Measurements from ENCODE around the gene SLC24A4.

The SLC24A4 gene

DNA sequence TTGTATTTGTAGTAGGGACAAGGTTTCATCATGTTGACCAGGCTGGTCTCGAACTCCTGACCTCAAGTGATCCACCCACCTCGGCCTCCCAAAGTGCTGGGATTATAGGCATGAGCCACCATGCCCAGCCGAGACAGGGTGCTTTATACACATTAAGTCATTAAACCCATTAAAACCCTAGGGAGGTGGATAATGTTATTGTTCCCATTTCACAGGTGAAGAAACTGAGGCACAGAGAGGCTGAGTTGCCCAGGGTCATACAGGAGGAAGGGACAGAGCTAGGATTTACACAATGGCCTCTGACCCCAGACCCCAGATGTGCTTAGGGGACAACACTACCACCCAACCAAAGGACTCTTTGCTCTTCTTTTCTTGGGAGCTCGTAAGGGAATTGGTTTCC, 139.6 kb downstream of the SLC24A4 start:
- H3K36me3 ChIP-seq (ENCODE audit: control insufficient read depth, insufficient read depth, low read length) = no peaks in the 10 kb centered on the region
- H3K27me3 ChIP-seq (replicated peaks; ENCODE audit: control insufficient read depth, insufficient read depth, low read length) = no peaks in the 10 kb centered on the region
- TF ChIP-seq, protein P1, sequence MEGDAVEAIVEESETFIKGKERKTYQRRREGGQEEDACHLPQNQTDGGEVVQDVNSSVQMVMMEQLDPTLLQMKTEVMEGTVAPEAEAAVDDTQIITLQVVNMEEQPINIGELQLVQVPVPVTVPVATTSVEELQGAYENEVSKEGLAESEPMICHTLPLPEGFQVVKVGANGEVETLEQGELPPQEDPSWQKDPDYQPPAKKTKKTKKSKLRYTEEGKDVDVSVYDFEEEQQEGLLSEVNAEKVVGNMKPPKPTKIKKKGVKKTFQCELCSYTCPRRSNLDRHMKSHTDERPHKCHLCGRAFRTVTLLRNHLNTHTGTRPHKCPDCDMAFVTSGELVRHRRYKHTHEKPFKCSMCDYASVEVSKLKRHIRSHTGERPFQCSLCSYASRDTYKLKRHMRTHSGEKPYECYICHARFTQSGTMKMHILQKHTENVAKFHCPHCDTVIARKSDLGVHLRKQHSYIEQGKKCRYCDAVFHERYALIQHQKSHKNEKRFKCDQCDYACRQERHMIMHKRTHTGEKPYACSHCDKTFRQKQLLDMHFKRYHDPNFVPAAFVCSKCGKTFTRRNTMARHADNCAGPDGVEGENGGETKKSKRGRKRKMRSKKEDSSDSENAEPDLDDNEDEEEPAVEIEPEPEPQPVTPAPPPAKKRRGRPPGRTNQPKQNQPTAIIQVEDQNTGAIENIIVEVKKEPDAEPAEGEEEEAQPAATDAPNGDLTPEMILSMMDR (IDR thresholded peaks at IDR 0.05; ENCODE audit: insufficient read depth, low read length, poor library complexity, severe bottlenecking) = no peak
- no peak overlapping the region for H3K4me3 ChIP-seq (replicated peaks; ENCODE audit: low read depth, low read length)
- DNase-seq (ENCODE audit: extremely low read depth, insufficient read length) = no peak

GRCh38 chr14:92463141-92463540, 140.2 kb downstream of the SLC24A4 start:
- Histone ChIP-seq H3K4me3 (replicated peaks; ENCODE audit: low read depth, low read length) (no peak overlapping the region), H3K27me3 (replicated peaks; ENCODE audit: control insufficient read depth, insufficient read depth, low read length) (no peaks in the 10 kb centered on the region), H3K36me3 (ENCODE audit: control insufficient read depth, insufficient read depth, low read length) (no peaks in the 10 kb centered on the region)
- DNase-seq (ENCODE audit: extremely low read depth, insufficient read length) = no peak
- TF ChIP-seq, protein P1 (IDR thresholded peaks at IDR 0.05; ENCODE audit: insufficient read depth, low read length, poor library complexity, severe bottlenecking) = no peak

- no peak for DNase-seq (ENCODE audit: extremely low read depth, insufficient read length)
- Histone ChIP-seq H3K27me3 (replicated peaks; ENCODE audit: control insufficient read depth, insufficient read depth, low read length) (no peaks in the 10 kb centered on the region), H3K4me3 (replicated peaks; ENCODE audit: low read depth, low read length) (no peak overlapping the region), H3K36me3 (ENCODE audit: control insufficient read depth, insufficient read depth, low read length) (no peaks in the 10 kb centered on the region)
- TF ChIP-seq, protein P1 (IDR thresholded peaks at IDR 0.05; ENCODE audit: insufficient read depth, low read length, poor library complexity, severe bottlenecking) = no peak
Observed at GRCh38 chr14:92464156-92464555, 141.2 kb downstream of the SLC24A4 start.

DNA sequence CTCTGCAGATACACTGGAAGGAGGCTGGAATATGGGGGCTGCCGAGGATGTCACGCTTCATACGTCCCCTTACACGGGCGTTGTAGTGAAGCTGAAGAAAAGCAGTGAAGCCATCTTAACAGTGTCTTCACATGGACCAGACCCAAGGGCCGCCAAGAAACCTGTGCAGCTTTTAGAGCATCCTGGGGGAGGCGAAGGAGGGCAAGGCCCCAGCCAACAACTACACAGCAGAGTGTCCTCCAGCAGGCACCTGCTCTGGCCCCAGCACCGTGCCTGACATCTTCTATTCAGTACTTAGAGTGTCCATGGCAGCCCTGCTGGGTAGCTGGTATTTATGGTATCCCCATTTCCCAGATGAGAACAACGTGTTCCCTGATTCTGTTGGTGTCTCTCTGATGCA, 141.8 kb downstream of the SLC24A4 start:
- no peak overlapping the region for H3K4me3 ChIP-seq (replicated peaks; ENCODE audit: low read depth, low read length)
- no peaks in the 10 kb centered on the region for H3K27me3 ChIP-seq (replicated peaks; ENCODE audit: control insufficient read depth, insufficient read depth, low read length)
- no peak for DNase-seq (ENCODE audit: extremely low read depth, insufficient read length)
- H3K36me3 ChIP-seq (ENCODE audit: control insufficient read depth, insufficient read depth, low read length) = no peaks in the 10 kb centered on the region
- TF ChIP-seq, protein P1 (IDR thresholded peaks at IDR 0.05; ENCODE audit: insufficient read depth, low read length, poor library complexity, severe bottlenecking) = no peak

GRCh38 chr14:92465353-92466055, 142.5 kb downstream of the SLC24A4 start:
- no peak for DNase-seq (ENCODE audit: extremely low read depth, insufficient read length)
- Histone ChIP-seq H3K27me3 (replicated peaks; ENCODE audit: control insufficient read depth, insufficient read depth, low read length) (no peaks in the 10 kb centered on the region), H3K36me3 (ENCODE audit: control insufficient read depth, insufficient read depth, low read length) (no peaks in the 10 kb centered on the region), H3K4me3 (replicated peaks; ENCODE audit: low read depth, low read length) (no peak overlapping the region)
- TF ChIP-seq, protein P1 (IDR thresholded peaks at IDR 0.05; ENCODE audit: insufficient read depth, low read length, poor library complexity, severe bottlenecking) = no peak

DNA sequence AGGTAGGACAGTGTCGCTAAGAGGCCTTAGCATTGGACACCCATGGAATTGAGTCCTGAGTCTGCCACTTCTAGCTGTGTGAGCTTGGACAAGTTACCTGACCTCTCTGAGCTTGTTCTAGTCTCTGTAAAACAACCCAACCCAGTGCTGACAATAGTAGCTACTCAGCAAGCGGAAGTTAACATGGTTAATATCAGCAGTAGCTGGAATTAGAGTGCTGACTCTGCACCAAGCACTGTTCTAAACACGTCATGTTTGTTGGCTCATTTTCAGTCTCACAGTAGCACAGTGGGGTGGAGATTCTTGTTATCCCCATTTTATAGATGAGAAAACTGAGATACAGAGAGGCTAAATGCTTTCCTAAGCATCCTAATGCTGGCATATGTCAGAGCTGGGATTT, 143.1 kb downstream of the SLC24A4 start:
- H3K4me3 ChIP-seq (replicated peaks; ENCODE audit: low read depth, low read length) = no peak overlapping the region
- H3K27me3 ChIP-seq (replicated peaks; ENCODE audit: control insufficient read depth, insufficient read depth, low read length) = no peaks in the 10 kb centered on the region
- no peak for DNase-seq (ENCODE audit: extremely low read depth, insufficient read length)
- no peaks in the 10 kb centered on the region for H3K36me3 ChIP-seq (ENCODE audit: control insufficient read depth, insufficient read depth, low read length)
- TF ChIP-seq, protein P1 (IDR thresholded peaks at IDR 0.05; ENCODE audit: insufficient read depth, low read length, poor library complexity, severe bottlenecking) = no peak
